SK-N-SH treated with all-trans-retinoic acid at 6 μM for 48 hours (cell line): Measurements from ENCODE around the gene DPYSL5.

Experiments
- ARNTL ChIP-seq: fragments of 450-650 bp; formaldehyde crosslinking; IDR thresholded peaks from 2 replicates; pipeline ENCODE4 v1.5.0; 2020; ENCODE audit warnings: low read depth, mild to moderate bottlenecking, moderate library complexity, borderline replicate concordance
- TOX ChIP-seq: fragments of 250-450 bp; sonication (Bioruptor Pico); IDR thresholded peaks from 2 replicates; pipeline ENCODE4 v1.8.0; 2021; ENCODE audit warnings: mild to moderate bottlenecking, moderate library complexity, borderline replicate concordance
- ZC3H10 ChIP-seq: fragments of 250-450 bp; sonication (Bioruptor Pico); IDR thresholded peaks from 2 replicates; pipeline ENCODE4 v1.5.1; 2021; ENCODE audit warnings: mild to moderate bottlenecking, moderate library complexity
- ZNF8 ChIP-seq: fragments of 450-650 bp; formaldehyde crosslinking; IDR thresholded peaks from 2 replicates; pipeline ENCODE4 v1.5.0; 2020; ENCODE audit warnings: mild to moderate bottlenecking, moderate library complexity
- TF ChIP-seq, protein P1 (sequence below): fragments of 250-450 bp; sonication (Bioruptor Pico); IDR thresholded peaks from 2 replicates; pipeline ENCODE4 v1.8.0; 2020; ENCODE audit warnings: mild to moderate bottlenecking, moderate library complexity, borderline replicate concordance

DNA sequence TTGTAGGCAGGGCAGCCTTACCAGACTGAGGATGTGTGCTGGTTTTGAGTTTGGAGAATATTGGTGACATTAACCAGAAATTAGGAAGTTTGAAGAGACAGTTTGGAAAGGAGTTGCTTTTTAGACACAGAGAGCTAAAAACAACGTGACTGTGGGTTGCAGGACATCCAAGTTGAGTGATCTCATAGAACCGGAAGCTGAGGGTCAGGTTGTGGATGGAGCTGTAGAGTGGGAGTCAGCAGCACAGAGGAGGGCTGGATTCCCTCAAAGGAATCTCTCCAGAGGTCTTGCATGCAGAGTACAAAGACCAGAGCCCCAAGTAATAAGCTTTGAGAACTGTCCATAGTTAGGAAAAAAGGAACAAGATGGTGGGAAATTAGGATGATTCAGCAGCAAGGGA, 131.8 kb downstream of the DPYSL5 start:
- no peak for TF ChIP-seq ZNF8 (CRISPR knock-in tag)
- TF ChIP-seq, protein P1, sequence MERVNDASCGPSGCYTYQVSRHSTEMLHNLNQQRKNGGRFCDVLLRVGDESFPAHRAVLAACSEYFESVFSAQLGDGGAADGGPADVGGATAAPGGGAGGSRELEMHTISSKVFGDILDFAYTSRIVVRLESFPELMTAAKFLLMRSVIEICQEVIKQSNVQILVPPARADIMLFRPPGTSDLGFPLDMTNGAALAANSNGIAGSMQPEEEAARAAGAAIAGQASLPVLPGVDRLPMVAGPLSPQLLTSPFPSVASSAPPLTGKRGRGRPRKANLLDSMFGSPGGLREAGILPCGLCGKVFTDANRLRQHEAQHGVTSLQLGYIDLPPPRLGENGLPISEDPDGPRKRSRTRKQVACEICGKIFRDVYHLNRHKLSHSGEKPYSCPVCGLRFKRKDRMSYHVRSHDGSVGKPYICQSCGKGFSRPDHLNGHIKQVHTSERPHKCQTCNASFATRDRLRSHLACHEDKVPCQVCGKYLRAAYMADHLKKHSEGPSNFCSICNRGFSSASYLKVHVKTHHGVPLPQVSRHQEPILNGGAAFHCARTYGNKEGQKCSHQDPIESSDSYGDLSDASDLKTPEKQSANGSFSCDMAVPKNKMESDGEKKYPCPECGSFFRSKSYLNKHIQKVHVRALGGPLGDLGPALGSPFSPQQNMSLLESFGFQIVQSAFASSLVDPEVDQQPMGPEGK: no peak
- TF ChIP-seq TOX (CRISPR knock-in tag): no peak
- no peak for TF ChIP-seq ZC3H10
- TF ChIP-seq ARNTL (CRISPR knock-in tag): no peak
